C4-2B (cell line): ENCODE data around the gene SLC25A47.

Experiments
- CTCF ChIP-seq: fragments of 450-650 bp; conservative IDR thresholded peaks from 2 replicates; pipeline ENCODE4 v1.5.1; 2017; ENCODE audit warnings: mild to moderate bottlenecking
- ZFX ChIP-seq: fragments of 450-650 bp; IDR thresholded peaks from 2 replicates; pipeline ENCODE4 v1.6.1; 2017

GRCh38 chr14:100346306-100347091 lies 23.4 kb downstream of the SLC25A47 start:
- TF ChIP-seq CTCF = no peak
- no peak for TF ChIP-seq ZFX
